ENCODE results near the gene EDN2. TPM values are rescaled to one million over a fixed set of nuclear protein-coding genes. Genes with fewer than 3 reads are reported as not detected.

Gene EDN2
- total RNA-seq, 1 experiment from 2014 or later: 0.24 TPM

DNA sequence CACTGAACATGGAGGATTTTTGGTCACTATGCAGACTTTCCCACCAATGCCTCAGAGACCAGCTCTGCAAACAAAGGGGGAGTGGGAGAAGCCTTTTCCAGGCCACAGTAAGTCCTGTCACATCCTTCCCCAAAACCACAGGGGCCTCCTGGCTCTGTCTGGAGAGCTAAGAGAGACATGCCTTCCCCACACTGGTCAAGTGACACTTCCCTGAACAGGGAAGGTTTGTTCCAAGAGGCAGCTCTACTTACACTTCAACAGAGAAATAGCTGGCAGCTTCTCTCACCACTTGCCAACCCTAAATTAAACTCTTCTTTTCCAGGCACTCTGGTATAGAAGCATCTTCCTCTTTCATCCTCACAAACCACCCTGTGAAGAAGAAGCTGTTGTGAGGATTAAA lies 39.7 kb downstream of the EDN2 start:
- Histone ChIP-seq H3K18ac (ENCODE audit: insufficient read length, low read depth, low read length) (no peak overlapping the region), H3K9ac (ENCODE audit: extremely low read depth, insufficient read length, low read length) (no peak overlapping the region), H3T11ph (ENCODE audit: low read length) (no peak overlapping the region), H2AFZ (ENCODE audit: low read length) (no peak overlapping the region), H2BK12ac (ENCODE audit: insufficient read length, low read depth, low read length) (no peak overlapping the region), H4K20me1 (ENCODE audit: control insufficient read depth, insufficient read depth, insufficient read length) (no peaks in the 10 kb centered on the region), H2BK120ac (ENCODE audit: low read depth, low read length, poor library complexity, severe bottlenecking) (no peak overlapping the region), H4K5ac (ENCODE audit: insufficient read length, low read depth, low read length) (no peak overlapping the region), H4K91ac (ENCODE audit: insufficient read length, low read depth, low read length) (no peak overlapping the region), H3K4me1 (ENCODE audit: insufficient read depth, low read length) (no peaks in the 10 kb centered on the region), H2BK20ac (ENCODE audit: low read depth, low read length, poor library complexity, severe bottlenecking) (no peak overlapping the region), H3K4ac (ENCODE audit: low read depth, low read length) (no peak overlapping the region), H3K14ac (ENCODE audit: insufficient read depth, low read length) (no peak overlapping the region), H2AK5ac (ENCODE audit: insufficient read length, low read length) (no peak overlapping the region), H3K4me2 (ENCODE audit: insufficient read depth, insufficient read length, low read length) (no peak overlapping the region), H3K9me3 (ENCODE audit: control insufficient read depth, low read depth, low read length) (no peaks in the 10 kb centered on the region), H3K79me2 (ENCODE audit: insufficient read depth, low read length) (no peaks in the 10 kb centered on the region), H3K27me3 (ENCODE audit: insufficient read depth, low read length) (no peaks in the 10 kb centered on the region), H3K27ac (ENCODE audit: insufficient read length, low read depth, low read length) (no peak overlapping the region), H3K23ac (ENCODE audit: insufficient read length, low read depth, low read length) (no peak overlapping the region), H2BK15ac (ENCODE audit: low read depth, low read length) (no peak overlapping the region), H3K56ac (ENCODE audit: insufficient read length, low read depth, low read length) (no peak overlapping the region), H2BK5ac (ENCODE audit: insufficient read length, low read length) (no peak overlapping the region), H3K79me1 (ENCODE audit: insufficient read depth, low read depth, low read length, poor library complexity, severe bottlenecking) (no peaks in the 10 kb centered on the region), H3K23me2 (ENCODE audit: insufficient read length, low read depth, low read length, poor library complexity, severe bottlenecking) (no peaks in the 10 kb centered on the region), H4K8ac (replicated peaks; ENCODE audit: insufficient read length, low read depth, low read length) (no peak overlapping the region)
- TF ChIP-seq CTCF (conservative IDR thresholded peaks at IDR 0.05): no peak
- H3K4me1 Mint-ChIP-seq: peaks cover 12 to 21% of the 10 kb centered on the region in 2 experiments; a peak in 3 of 4 replicates
- peaks cover 11% of the 10 kb centered on the region for H3K27me3 Mint-ChIP-seq (ENCODE audit: low read depth)
- peaks cover 1 to 17% (median 4%) of the 10 kb centered on the region in 3 experiments; a peak in 6 of 7 replicates for H3K36me3 Mint-ChIP-seq (ENCODE audit: insufficient read depth in 1 of 3, low read depth in 3 of 3)
- H3K27ac Mint-ChIP-seq: no peak overlapping the region
- no peak for DNase-seq
- H3K4me3 Mint-ChIP-seq: no peak overlapping the region
- H3K9me3 Mint-ChIP-seq: peaks cover 14 to 20% of the 10 kb centered on the region in 2 experiments

Data from H9 (cell line).